T47D (cell line): ENCODE results near the gene TTF1.

Experiments used
- DNase-seq, 2 experiments: peaks; one replicate each; pipeline versions ENCODE4 v3.0.0 to v3.0.0-alpha.2; 2011 to 2012; ENCODE audit warnings: low read depth in 1 of 2, low spot score in 1 of 2
- JUND ChIP-seq: IDR thresholded peaks from 2 replicates; pipeline ENCODE4 v1.6.1; 2012; ENCODE audit warnings: low read depth
- in situ Hi-C: cut with HindIII; loops from 2 replicates; pipeline ENCODE4 v1.10.0; 2016; ENCODE audit warnings: low sequenced_read_pairs, low pct_unique_long_range_greater_than_20kb

Gene TTF1

GRCh38 chr9:132348676-132349075 lies 58.0 kb downstream of the TTF1 start:
- no peak for DNase-seq
- no peak for TF ChIP-seq JUND
- in situ Hi-C loops, result no loop called here

GRCh38 chr9:132346177-132346576 lies 60.5 kb downstream of the TTF1 start:
- TF ChIP-seq JUND, result no peak
- in situ Hi-C loops, result no loop called here
- DNase-seq, result no peak

- no peak for TF ChIP-seq JUND
- in situ Hi-C loops, result no loop called here
- DNase-seq, result no peak
Observed at GRCh38 chr9:132341177-132341840, 65.3 kb downstream of the TTF1 start.

- TF ChIP-seq JUND, result no peak
- no peak for DNase-seq
- in situ Hi-C loops, result no loop called here
Observed at GRCh38 chr9:132334364-132334763, 72.3 kb downstream of the TTF1 start.

- no peak for TF ChIP-seq JUND
- in situ Hi-C loops, result no loop called here
Observed at GRCh38 chr9:132333556-132333955, 73.1 kb downstream of the TTF1 start.

GRCh38 chr9:132328580-132328979 lies 78.1 kb downstream of the TTF1 start:
- no peak for DNase-seq
- no peak for TF ChIP-seq JUND
- in situ Hi-C loops, result no loop called here

More at GRCh38 chr9:132333556-132333955, 73.1 kb downstream of the TTF1 start:
- no peak for DNase-seq

GRCh38 chr9:132327537-132327936 lies 79.1 kb downstream of the TTF1 start:
- DNase-seq, result no peak
- in situ Hi-C loops, result no loop called here
- TF ChIP-seq JUND, result no peak
